A549 (cell line): ENCODE data around the gene MRPL44. TPM values are rescaled to one million over a fixed set of nuclear protein-coding genes. Genes with fewer than 3 reads are reported as not detected.

Experiments used
- ATAC-seq, 2 experiments: fragments of 200-7000 bp in 1 of 2; fragments of >200 bp in 1 of 2; cut with Nextera tagmentation in 1 of 2; cut with Tn5 transposase in 1 of 2; 3 replicates each; pipeline versions ENCODE4 v1.8.0 to v1.9.1; 2018 to 2020; ENCODE audit warnings: mild to moderate bottlenecking in 1 of 2, moderate library complexity in 1 of 2
- CTCF ChIA-PET: fragments of 300-600 bp; sonication (Branson Sonifier 250); formaldehyde crosslinking; extraction: SDS; loops from one replicate; lab custom pipeline; 2021; ENCODE audit warnings: antibody characterized with exemption, inconsistent platforms; lab: Yijun Ruan, JAX
- POLR2A ChIA-PET: fragments of 350-600 bp; formaldehyde crosslinking; extraction: SDS; loops from one replicate; lab custom pipeline; 2021; ENCODE audit warnings: antibody characterized with exemption, inconsistent platforms; lab: Yijun Ruan, JAX
- DNase-seq, 2 experiments: peaks; one replicate each; pipeline versions ENCODE4 v3.0.0 to v3.0.0-alpha.2; 2011 to 2016; ENCODE audit warnings: low read depth in 1 of 2, low spot score in 1 of 2
- FAIRE-seq: peaks from 2 replicates; lab custom pipeline; 2011; peaks lifted over from hg19 to GRCh38; lab: Jason Lieb, UNC
- H3K27ac ChIP-seq, 2 experiments: fragments of >200 bp; sonication (Bioruptor Twin); formaldehyde crosslinking; 3 replicates each; pipeline ENCODE4 v1.5.1; 2016 to 2017
- H3K4me1 ChIP-seq: fragments of >200 bp; sonication (Bioruptor Twin); formaldehyde crosslinking; 3 replicates; pipeline ENCODE4 v1.6.1; 2016
- H3K4me2 ChIP-seq: fragments of >200 bp; sonication (Bioruptor Twin); formaldehyde crosslinking; 3 replicates; pipeline ENCODE4 v1.6.1; 2016
- H3K4me3 ChIP-seq: fragments of >200 bp; sonication (Bioruptor Twin); formaldehyde crosslinking; 3 replicates; pipeline ENCODE4 v1.5.1; 2016
- H3K9me3 ChIP-seq: fragments of >200 bp; sonication (Bioruptor Twin); formaldehyde crosslinking; 3 replicates; pipeline ENCODE4 v1.6.1; 2016
- ATOH8 ChIP-seq: fragments of 250-450 bp; sonication (Bioruptor Pico); IDR thresholded peaks from 2 replicates; pipeline ENCODE4 v1.5.0; 2020; ENCODE audit warnings: low read depth, mild to moderate bottlenecking, moderate library complexity
- CBX2 ChIP-seq: fragments of 200-600 bp; sonication (generic); IDR thresholded peaks from 2 replicates; pipeline ENCODE4 v1.6.1; 2016; ENCODE audit warnings: low read depth, mild to moderate bottlenecking, borderline replicate concordance
- CBX8 ChIP-seq: fragments of 200-600 bp; sonication (generic); IDR thresholded peaks from 2 replicates; pipeline ENCODE4 v1.6.1; 2016
- CHD4 ChIP-seq: fragments of 200-600 bp; sonication (generic); IDR thresholded peaks from 2 replicates; pipeline ENCODE4 v1.6.1; 2016; ENCODE audit warnings: antibody characterized with exemption, mild to moderate bottlenecking, borderline replicate concordance
- CTCF ChIP-seq: fragments of >200 bp; sonication (Bioruptor Twin); formaldehyde crosslinking; IDR thresholded peaks from 3 replicates; pipeline ENCODE4 v1.5.1; 2016
- EHF ChIP-seq: fragments of 250-450 bp; sonication (Bioruptor Pico); IDR thresholded peaks from 2 replicates; pipeline ENCODE4 v1.5.0; 2020; ENCODE audit warnings: mild to moderate bottlenecking
- ESRRA ChIP-seq: fragments of 150-350 bp; IDR thresholded peaks from 2 replicates; pipeline ENCODE4 v1.6.1; 2014; ENCODE audit warnings: mild to moderate bottlenecking, low read length, borderline replicate concordance
- FOSB ChIP-seq: fragments of 250-450 bp; sonication (Bioruptor Pico); IDR thresholded peaks from 2 replicates; pipeline ENCODE4 v1.5.0; 2020; ENCODE audit warnings: mild to moderate bottlenecking, moderate library complexity
- HDAC2 ChIP-seq: fragments of 200-600 bp; sonication (generic); IDR thresholded peaks from 2 replicates; pipeline ENCODE4 v1.6.1; 2016
- HES2 ChIP-seq: fragments of >200 bp; sonication (Bioruptor Twin); formaldehyde crosslinking; IDR thresholded peaks from 2 replicates; pipeline ENCODE4 v1.6.1; 2016
- HMGXB4 ChIP-seq: fragments of 250-450 bp; sonication (Bioruptor Pico); IDR thresholded peaks from 2 replicates; pipeline ENCODE4 v1.5.0; 2021; ENCODE audit warnings: mild to moderate bottlenecking, moderate library complexity, borderline replicate concordance
- HOXA7 ChIP-seq: fragments of 250-450 bp; sonication (Bioruptor Pico); IDR thresholded peaks from 2 replicates; pipeline ENCODE4 v1.5.0; 2020; ENCODE audit warnings: mild to moderate bottlenecking, moderate library complexity
- JUNB ChIP-seq: fragments of >200 bp; sonication (Bioruptor Twin); formaldehyde crosslinking; IDR thresholded peaks from 2 replicates; pipeline ENCODE4 v1.6.1; 2016
- MAFK ChIP-seq: fragments of 450-650 bp; IDR thresholded peaks from 2 replicates; pipeline ENCODE4 v1.6.1; 2014; ENCODE audit not compliant: partially characterized antibody
- MYC ChIP-seq: IDR thresholded peaks from 2 replicates; pipeline ENCODE4 v1.6.1; 2012; ENCODE audit warnings: mild to moderate bottlenecking, inconsistent platforms, low read length, improper control_type of control experiment, borderline replicate concordance
- NFE2L2 ChIP-seq: fragments of 150-350 bp; conservative IDR thresholded peaks from 2 replicates; pipeline ENCODE4 v1.6.1; 2014; ENCODE audit warnings: low read length
- NPAS2 ChIP-seq: fragments of 250-450 bp; sonication (Bioruptor Pico); IDR thresholded peaks from 2 replicates; pipeline ENCODE4 v1.8.0; 2022; ENCODE audit warnings: mild to moderate bottlenecking, moderate library complexity, borderline replicate concordance
- PBX3 ChIP-seq: IDR thresholded peaks from 2 replicates; pipeline ENCODE4 v1.6.1; 2012
- RAD21 ChIP-seq, 2 experiments: fragments of >200 bp in 1 of 2; sonication (Bioruptor Twin) in 1 of 2; formaldehyde crosslinking in 1 of 2; IDR thresholded peaks in 1 of 2; conservative IDR thresholded peaks in 1 of 2; 2 replicates in 1 of 2; 3 replicates in 1 of 2; pipeline ENCODE4 v1.6.1; 2012 to 2018; ENCODE audit warnings: inconsistent platforms in 1 of 2
- RFX5 ChIP-seq: fragments of 450-650 bp; IDR thresholded peaks from 2 replicates; pipeline ENCODE4 v1.7.1; 2014; ENCODE audit warnings: antibody characterized with exemption, mild to moderate bottlenecking, moderate library complexity
- RNF2 ChIP-seq: fragments of 200-600 bp; sonication (generic); IDR thresholded peaks from 2 replicates; pipeline ENCODE4 v1.6.1; 2016; ENCODE audit warnings: low read depth, mild to moderate bottlenecking, antibody characterized with exemption, moderate library complexity, borderline replicate concordance
- SMC3 ChIP-seq: fragments of >200 bp; sonication (Bioruptor Twin); formaldehyde crosslinking; IDR thresholded peaks from 3 replicates; pipeline ENCODE4 v1.6.1; 2018; ENCODE audit warnings: inconsistent platforms
- TFCP2L1 ChIP-seq: fragments of 250-450 bp; sonication (Bioruptor Pico); IDR thresholded peaks from 2 replicates; pipeline ENCODE4 v1.5.0; 2021; ENCODE audit warnings: mild to moderate bottlenecking
- WGBS: methylation state at CpG from one replicate; pipeline ENCODE4 v1.1.6; 2017; ENCODE audit errors: missing lambda C conversion rate; 5-methylcytosine and 5-hydroxymethylcytosine counted together
- polyA plus RNA-seq, 4 experiments: library from polyadenylated mRNA; depleted of rRNA in 3 of 4; stranded (reverse); fragments of >200 nt; fragmentation: RNase III in 1 of 4; extraction: RNeasy Plus Mini Kit Qiagen cat#74134 plus additional on column Dnase treatment in 1 of 4; gene quantifications; 2 replicates in 3 of 4; 3 replicates in 1 of 4; pipeline ENCODE4 v1.2.3, GENCODE V29; 2011 to 2017

The MRPL44 gene
- polyA plus RNA-seq, 2 of the 4 experiments (the other 2 are of a cell fraction): 39.0 to 39.2 TPM

GRCh38 chr2:223991611-223992010, 34.3 kb downstream of the MRPL44 start:
- Histone ChIP-seq H3K27ac (no peak overlapping the region), H3K4me1 (peaks cover 19% of the 10 kb centered on the region; the same call in 2 of the 3 replicates), H3K4me2 (no peak overlapping the region), H3K9me3 (0 out of 3 replicates have a peak, but pooled peaks cover 3% of the 10 kb centered on the region), H3K4me3 (no peak overlapping the region)
- no peak for TF ChIP-seq JUNB
- WGBS: 95% methylated on average over 12 of the region's 12 CpGs
- no peak for DNase-seq
- no peak for FAIRE-seq
- POLR2A ChIA-PET: no interaction called here
- ATAC-seq: no peak
- CTCF ChIA-PET: interaction anchor here (0.8 to 15.9 kb wide), 9 partner anchors 7 to 294 kb away, joined by 3 to 360 read pairs (median 21); partner anchors contain the start of gene SERPINE2

- peak; percentile 85 for TF ChIP-seq CTCF
- TF ChIP-seq HDAC2: no peak
- TF ChIP-seq ESRRA: no peak
- no peak for TF ChIP-seq CHD4
- TF ChIP-seq SMC3: peak; percentile 97
- TF ChIP-seq NFE2L2: no peak
- TF ChIP-seq EHF: no peak
- TF ChIP-seq RAD21 (conservative IDR thresholded peaks at IDR 0.05 in 1 of 2, IDR thresholded peaks at IDR 0.05 in 1 of 2): peak; percentile 92 to 94
- no peak for TF ChIP-seq HMGXB4 (CRISPR knock-in tag)
- TF ChIP-seq CBX8: no peak
- TF ChIP-seq HOXA7 (CRISPR knock-in tag): no peak
- no peak for TF ChIP-seq MYC
- TF ChIP-seq NPAS2: no peak
- CTCF ChIA-PET: interaction anchor here (0.6 to 15.9 kb wide), 72 partner anchors 9 to 1667 kb away, joined by 3 to 360 read pairs (median 5); partner anchors contain the start of gene SERPINE2
- 24% methylated on average over 5 of the region's 5 CpGs for WGBS
Observed at GRCh38 chr2:223993634-223994232, 36.5 kb downstream of the MRPL44 start.

GRCh38 chr2:223994562-223995162, 37.4 kb downstream of the MRPL44 start:
- no peak overlapping the region for H3K4me3 ChIP-seq
- DNase-seq (no peak), FAIRE-seq (no peak), ATAC-seq (no peak)
- POLR2A ChIA-PET: interaction anchor here (2.1 kb wide), 1 partner anchor 44 kb away, joined by 12 read pairs; the partner anchor contains the start of gene SERPINE2
- CTCF ChIA-PET: interaction anchor here (0.9 to 15.9 kb wide), 31 partner anchors 11 to 374 kb away, joined by 3 to 360 read pairs (median 9); partner anchors contain the start of gene SERPINE2
- no peak overlapping the region for H3K4me2 ChIP-seq
- peak overlapping the region; percentile 38 to 51; a peak in 5 of 6 replicates for H3K27ac ChIP-seq
- 74% methylated on average over 4 of the region's 4 CpGs for WGBS
- H3K9me3 ChIP-seq: 0 out of 3 replicates have a peak, but pooled peaks cover 3% of the 10 kb centered on the region
- H3K4me1 ChIP-seq: peaks cover 19% of the 10 kb centered on the region; the same call in 2 of the 3 replicates
- TF ChIP-seq RNF2 (no peak), EHF (no peak), CBX2 (no peak), HES2 (no peak), FOSB (no peak), RFX5 (no peak), CTCF (no peak), SMC3 (no peak), TFCP2L1 (CRISPR knock-in tag) (no peak), ATOH8 (no peak), PBX3 (no peak), MAFK (no peak), HOXA7 (CRISPR knock-in tag) (no peak)

More at GRCh38 chr2:223993634-223994232, 36.5 kb downstream of the MRPL44 start:
- H3K9me3 ChIP-seq: 0 out of 3 replicates have a peak, but pooled peaks cover 3% of the 10 kb centered on the region
- H3K4me1 ChIP-seq: peaks cover 19% of the 10 kb centered on the region; the same call in 2 of the 3 replicates
- H3K4me3 ChIP-seq: no peak overlapping the region
- no peak overlapping the region for H3K4me2 ChIP-seq
- POLR2A ChIA-PET: interaction anchor here (2.1 kb wide), 1 partner anchor 45 kb away, joined by 12 read pairs; the partner anchor contains the start of gene SERPINE2
- FAIRE-seq: peak; percentile 68
- peak; percentile 65 to 88 for DNase-seq
- peak overlapping the region in 1 of 2 experiments; percentile 2; a peak in 1 of 6 replicates for H3K27ac ChIP-seq
- ATAC-seq: peak; percentile 83 to 90
